Hepatocyte (in vitro differentiated cells): Measurements from ENCODE around the gene MAST2.

Source experiments
- CTCF ChIP-seq: fragments of 200-600 bp; sonication (generic); IDR thresholded peaks from 2 replicates; pipeline ENCODE4 v1.5.1; 2016; ENCODE audit warnings: antibody characterized with exemption, mild to moderate bottlenecking; ENCODE audit not compliant: poor library complexity
- EZH2phosphoT487 ChIP-seq: fragments of 200-600 bp; sonication (generic); IDR thresholded peaks from one replicate; pipeline ENCODE4 v1.6.1; 2018; ENCODE audit warnings: antibody characterized with exemption, mild to moderate bottlenecking, low read depth, moderate library complexity; ENCODE audit not compliant: unreplicated experiment, severe bottlenecking

DNA sequence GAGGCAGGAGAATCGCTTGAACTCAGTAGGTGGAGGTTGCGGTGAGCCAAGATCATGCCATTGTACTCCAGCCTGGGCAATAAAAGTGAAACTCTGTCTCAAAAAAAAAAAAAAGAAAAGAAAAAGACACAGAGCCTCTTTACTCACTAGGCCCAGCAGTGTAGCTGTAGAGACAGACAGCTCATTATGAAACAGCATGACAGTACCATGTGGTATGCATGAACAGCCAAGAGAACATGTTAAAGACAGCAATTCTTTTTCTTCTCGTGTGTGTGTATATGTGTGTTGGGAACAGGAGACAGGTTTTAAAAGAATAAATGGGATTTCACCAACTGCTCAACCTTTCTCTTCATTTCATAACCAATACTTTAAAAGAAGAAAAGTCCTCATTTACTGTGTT lies 210.2 kb downstream of the MAST2 start:
- no peak for TF ChIP-seq CTCF
- TF ChIP-seq EZH2phosphoT487, result no peak
